ENCODE data around the gene FANCG.

Gene FANCG

DNA sequence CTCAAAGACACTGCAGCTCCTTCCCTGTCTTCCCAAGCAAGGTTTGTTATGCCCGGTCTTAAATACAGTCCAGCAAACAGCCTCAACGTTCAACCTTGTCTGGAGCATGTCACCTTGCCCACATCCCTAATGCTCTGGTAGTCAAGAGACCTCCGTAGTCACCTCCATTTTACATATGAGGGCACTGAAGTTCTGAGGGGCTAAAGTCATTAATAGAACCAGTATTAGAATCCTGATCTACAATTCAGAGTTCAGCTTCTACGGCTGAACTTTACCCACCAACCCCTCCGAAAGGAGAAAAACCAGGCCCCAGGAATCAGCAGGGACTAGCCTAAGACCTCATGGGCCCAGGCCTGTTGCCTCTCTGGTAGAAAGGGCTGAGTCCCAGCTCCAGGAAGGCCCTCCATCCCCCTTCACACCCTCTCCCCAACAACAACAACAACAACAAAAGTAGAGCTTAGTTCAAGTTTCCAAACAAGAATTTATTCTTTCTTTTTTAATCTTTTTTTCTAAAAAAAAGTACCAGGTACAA is 24.0 kb upstream of the FANCG start:
- no peak for DNase-seq

GRCh38 chr9:35102769-35103659 is 23.3 kb upstream of the FANCG start, which contains the start of gene STOML2:
Gene STOML2 (minus strand): TSS chr9:35103131. CDS start chr9:35103094, 37 bp downstream.
- peak; percentile 89 to 95 (median 90) for DNase-seq

DNA sequence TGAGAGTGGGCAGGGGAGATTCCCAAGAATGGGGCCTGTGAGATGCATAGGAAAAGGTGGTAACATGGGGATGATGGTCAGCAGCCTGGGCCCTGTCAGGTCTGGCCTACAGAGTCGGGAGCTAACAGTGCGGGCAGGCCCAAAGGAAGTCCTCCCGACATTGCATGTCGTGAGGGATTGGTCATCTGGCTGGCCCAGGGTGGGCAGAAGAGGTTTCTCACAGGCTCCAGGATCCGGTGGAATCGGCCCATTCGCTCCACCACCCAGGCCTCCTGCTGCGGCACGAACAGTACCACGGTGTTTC is 22.7 kb upstream of the FANCG start:
- no peak for DNase-seq

DNA sequence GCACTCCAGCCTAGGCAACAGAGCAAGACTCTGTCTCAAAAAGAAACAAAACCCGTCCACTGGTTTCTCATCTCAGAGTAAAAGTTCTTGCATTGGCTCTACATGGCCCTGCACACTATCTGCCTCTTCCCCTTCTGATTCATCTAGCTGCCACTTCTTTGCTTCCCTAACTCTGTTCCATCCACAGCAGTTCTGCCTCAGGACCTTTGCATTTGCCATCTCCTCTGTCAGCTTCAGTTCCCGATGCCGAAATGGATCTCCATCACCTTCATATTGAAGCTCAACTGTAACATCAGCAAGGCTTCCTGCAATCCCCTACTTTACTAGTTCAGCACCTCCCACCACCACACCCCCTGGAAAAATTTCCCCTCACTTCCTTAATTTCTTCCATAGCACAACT is 17.8 kb upstream of the FANCG start:
- no peak for DNase-seq

DNA sequence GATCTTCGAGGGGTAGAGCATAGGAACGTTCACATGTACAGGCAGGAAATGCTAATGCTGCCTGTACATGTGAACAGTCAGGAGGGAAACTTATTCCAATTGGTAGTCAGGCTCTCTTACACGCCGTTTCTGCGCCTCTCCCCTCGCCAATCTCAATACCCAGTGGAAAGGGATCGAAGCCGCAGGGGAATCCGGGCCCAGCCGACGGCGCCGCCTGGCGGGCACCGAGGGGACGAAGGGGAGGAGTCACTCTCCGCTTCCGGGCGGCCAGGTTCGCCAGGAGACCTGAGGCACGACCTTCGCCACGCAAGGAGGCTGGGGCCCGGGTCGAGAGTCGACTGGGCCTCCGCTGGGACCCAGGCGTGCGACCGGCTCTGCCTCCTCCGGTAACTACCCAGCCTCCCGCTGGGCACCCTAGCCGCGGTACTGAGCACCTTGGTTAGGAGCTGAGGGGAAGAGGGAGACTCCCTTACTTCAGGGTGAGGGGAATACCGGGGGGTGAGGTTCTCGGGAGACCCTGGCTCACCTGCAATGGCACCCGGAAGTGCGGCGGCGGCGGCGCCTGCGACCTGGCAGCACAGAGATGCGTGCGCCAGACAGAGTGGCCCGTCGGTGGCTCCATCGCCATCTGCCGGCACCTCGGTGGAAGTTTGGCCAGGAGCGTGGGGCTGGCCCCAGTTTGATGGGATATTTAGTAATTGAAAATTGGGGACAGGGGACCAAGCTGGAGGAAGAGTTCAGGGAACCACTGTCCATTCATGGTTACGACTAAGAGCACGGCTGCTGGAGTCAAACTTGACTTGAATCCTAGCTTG is 16.5 kb upstream of the FANCG start, which contains the start of gene PIGO:
Gene PIGO (minus strand): TSS at position 557 of the 815 bp plus-strand sequence. CDS start 1,026 bp downstream, outside the sequence.
- peak; percentile 73 to 91 (median 91) for DNase-seq

DNA sequence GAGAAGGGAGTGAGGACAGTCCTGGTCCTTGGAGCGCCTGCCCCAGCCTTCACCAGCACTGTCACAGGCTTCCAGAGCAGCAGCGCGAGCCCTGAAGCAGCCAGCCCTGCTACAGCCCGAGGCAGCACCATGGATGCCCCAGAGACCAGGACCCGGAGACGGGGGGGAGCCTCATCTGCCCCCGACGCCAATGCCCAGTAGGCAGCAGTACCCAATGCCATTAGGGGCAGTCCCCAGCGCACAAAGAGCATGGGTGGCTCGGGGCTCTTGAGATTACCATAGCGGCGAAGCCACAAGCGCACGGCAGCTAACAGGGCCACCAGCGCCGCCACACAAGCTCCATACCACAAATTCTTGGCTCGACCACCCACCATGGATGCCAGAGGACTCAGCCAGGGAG is 11.8 kb upstream of the FANCG start:
- no peak for DNase-seq

GRCh38 chr9:35089434-35089833 is 9.7 kb upstream of the FANCG start:
- no peak for DNase-seq

DNA sequence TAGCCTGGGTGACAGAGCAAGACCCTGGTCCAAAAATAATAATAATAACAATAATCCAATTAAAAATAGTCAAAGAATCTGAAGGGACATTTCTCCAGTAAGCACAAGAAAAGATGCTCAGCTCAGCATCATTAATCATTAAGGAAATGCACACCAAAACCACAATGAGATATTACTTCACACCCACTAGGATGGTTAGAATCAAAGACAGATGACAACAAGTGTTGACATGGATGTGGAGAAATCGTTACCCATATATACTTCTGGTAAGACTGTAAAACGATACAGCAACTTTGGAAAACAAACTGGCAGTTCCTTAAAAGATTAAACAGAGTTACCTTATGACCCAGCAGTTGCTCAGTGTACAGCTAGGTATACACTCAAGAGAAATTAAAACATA is 5.3 kb upstream of the FANCG start:
- DNase-seq: no peak

DNA sequence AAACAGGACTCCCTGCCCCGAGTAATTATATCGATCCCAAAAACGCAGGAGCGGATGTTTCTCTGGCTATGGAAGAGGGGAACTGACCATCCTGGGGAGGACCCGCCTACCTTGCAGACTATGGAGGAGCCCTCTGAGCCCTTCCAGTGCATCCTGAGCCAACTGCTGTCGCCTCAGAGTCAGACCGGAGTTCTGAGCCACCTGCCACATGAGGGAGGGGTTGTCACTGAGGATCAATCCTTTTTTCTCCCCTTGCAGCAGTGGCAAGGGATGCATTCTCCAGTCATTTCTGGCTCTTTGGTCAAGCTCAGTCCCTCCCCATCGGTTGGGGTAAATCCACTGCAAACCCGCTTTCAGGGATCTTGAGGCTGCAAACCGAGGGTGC is 709 bp downstream of the FANCG start:
- DNase-seq: peak in 2 of 3 experiments; percentile 36 to 60

GRCh38 chr9:35078066-35078465 is 1.7 kb downstream of the FANCG start:
- DNase-seq: no peak

DNA sequence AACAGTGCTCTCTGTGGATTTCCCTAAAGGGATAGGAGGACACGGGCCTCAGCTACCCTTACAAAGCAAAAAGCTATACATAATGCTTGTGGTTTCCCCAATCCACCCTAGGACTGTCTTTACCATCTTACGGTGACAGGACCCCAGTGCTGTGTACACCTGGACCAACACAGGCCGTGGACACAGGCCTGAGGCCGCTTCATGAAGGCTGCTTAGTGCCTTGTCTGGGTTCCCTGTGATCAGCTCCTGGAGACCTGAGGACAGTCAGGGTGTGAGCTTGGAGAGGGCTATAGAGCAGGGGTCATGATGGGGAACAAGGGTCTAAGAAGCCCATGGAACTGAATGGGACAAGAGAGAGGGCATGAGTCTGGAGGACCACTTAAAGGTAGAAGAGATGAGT is 2.9 kb downstream of the FANCG start:
- no peak for DNase-seq

DNA sequence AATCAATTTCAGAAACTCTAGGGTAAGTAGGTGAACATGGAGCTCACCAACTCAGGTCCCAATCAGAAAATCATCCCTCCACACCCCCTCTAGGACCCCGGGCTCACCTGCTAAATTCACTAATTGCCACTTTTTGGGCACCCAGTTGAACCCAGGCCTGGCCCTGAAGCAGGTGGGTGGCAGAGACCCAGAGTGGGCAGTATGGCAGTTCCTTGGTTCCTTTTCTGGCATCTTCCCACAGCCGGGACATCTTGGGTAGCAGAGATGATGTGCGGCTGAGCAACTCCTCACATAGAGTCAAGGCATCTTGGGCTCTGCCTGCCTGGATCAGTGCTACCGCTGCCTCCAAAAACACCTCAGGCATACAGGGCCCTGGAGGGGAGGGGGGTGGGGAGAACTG is 4.4 kb downstream of the FANCG start:
- no peak for DNase-seq

GRCh38 chr9:35074791-35075190 is 5.0 kb downstream of the FANCG start:
- DNase-seq: no peak

- no peak for DNase-seq
Observed at GRCh38 chr9:35074141-35074540, 5.6 kb downstream of the FANCG start.

DNA sequence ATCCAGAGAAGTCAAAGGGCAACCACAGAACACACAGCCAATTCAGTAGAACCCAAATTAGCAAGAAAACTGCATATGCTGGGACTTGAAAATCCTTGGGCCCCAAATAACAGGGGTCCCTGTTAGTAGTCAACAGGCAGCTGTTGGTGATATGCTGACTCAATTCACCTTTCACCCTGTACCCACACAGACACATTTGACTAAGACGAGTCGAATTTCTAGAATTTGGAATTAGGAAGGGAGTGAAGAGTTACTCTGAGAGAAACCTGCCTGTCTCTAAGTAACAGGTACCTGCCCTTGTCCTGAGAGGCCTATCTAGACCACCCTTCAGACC is 6.5 kb downstream of the FANCG start:
- no peak for DNase-seq

DNA sequence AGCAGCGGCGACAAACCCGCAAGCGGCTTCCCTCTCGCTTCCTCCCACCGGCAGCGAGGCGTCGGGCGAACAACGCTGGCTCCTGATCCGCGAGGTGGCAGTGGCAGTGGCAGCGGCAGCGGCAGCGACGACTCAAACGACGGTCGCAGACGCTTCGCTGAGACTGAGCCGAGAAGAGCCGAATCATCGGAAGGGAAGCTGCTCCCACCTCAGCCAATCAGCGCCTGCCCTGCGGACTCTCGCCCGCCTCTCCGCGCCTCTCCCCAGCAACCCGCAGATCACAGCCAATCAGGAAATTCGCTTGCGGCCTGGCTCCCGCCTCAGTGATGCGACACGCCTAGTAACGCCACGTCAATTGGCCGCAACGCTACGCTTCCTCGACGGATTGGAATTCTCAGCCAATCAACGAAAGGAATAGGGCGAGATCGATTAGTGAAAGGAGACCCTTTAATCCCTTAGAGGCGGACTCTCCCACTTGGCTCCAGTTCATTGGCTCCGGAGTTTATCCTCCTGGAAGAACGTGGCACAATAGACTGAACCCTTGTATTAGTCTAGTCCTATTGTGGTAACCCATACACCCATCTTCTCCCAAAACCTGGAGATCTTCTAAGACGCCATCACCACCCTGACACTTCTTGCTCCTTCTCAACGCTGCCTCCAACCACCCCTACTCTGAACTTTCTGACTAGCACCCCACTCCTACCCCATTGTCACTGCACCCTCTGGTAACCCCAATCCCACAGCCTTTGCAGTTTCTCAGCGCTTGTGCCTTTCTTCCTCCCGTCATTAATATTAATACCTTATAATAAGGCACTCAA is 7.1 kb downstream of the FANCG start, which contains the start of gene VCP:
Gene VCP (minus strand): TSS at position 165 of the 818 bp plus-strand sequence. CDS start 272 bp downstream, outside the sequence.
- peak; percentile 91 to 98 (median 94) for DNase-seq

- DNase-seq: peak; percentile 68 to 90 (median 86)
Observed at GRCh38 chr9:35071814-35072460, 7.8 kb downstream of the FANCG start.

DNA sequence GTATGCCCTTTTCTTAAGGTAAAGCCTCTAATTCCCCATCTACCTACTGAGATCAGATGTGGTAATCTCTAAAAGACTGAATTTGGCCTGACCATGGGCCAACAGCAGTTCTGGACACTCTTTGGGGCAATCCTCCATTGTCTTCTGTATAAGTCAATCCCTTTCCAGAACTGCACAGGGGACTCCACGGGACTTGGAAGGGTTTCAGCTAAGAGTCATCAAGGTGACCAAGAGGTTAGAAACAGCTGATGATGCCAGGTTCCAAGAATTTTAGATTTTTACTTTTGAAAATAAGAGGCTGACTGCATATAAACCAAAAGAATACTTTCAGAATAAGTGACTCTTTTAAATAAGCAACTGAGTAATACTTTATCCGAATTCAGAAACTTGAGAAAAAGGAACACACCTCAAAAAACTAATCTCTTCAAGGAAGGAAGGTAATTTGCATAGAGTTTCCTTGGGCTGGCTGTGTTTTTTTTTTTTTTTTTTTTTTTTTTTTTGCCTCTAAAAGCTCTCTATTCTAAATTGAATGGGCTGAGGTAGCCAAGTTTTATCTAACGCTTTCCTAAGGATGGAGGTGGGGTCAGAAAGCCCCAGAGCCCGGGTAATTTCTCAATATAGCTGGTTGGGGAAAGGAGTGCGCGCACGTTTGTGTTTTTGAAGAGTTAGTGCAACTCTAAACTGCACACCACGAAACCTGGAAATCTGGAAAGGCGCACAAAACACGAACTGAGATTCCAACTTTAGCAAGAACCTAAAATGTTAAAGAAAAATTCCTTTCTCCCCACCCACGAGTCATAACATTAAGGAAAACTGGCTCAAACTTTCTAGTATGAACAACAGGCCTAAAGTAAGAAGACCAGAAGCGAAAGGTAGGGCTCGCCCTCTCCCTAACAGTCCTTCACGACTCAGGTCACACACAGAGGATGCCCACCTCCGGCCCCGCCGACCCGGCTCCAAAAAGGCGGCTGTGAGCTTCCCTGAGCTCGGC is 8.6 kb downstream of the FANCG start:
- DNase-seq: no peak

DNA sequence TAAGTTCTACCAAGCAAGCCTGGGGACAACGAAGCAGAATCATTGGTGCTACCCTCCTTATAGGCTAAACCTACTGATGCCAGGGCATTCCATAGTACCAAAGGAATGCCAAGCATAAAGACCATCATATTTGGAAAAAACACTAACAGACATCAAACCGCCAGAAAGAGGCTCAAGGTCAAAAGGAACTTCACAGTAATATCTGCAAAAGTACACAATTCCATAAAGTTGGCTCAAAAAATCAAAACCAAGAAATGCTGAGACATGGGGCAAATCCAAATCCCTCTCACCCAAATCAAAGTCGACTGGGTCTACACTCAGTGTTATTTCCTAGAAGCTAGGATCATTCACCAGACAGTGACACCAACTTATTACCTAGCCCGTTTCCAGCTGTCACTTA is 10.7 kb downstream of the FANCG start:
- DNase-seq: no peak

DNA sequence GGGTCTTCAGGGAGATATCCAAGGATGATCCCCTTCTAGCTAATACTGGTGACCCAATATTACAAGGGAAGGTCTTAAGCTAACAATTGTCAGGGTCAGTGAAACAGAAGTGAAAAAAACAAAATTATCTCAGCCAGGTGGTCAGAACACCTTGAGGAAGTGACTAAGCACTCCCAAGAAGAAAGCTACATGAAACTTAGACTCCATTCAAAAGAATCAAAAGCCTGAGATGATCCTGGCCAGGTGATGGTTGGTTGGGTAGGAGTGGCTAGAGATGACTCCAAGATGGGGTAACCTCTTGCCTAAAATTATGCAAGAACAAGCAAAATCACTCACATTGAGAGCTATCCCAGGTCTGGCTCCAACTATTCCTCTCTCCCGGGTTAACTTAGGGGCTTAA is 12.7 kb downstream of the FANCG start:
- DNase-seq: no peak
